SHP77 (cell line): ENCODE measurements around the gene ZNF322.
"Not testable (repeated sequence)": the region's sequence is repeated elsewhere in the genome, so short reads cannot be mapped to it uniquely, and the experiment has no call there.

Experiments used
- DNase-seq, 2 experiments: peaks; one replicate each; lab custom pipeline; 2025; lab: John Stamatoyannopoulos, UW

Gene ZNF322

GRCh38 chr6:26659042-26659999 lies at the start of gene ZNF322:
Gene ZNF322 (minus strand): TSS chr6:26659746. CDS start chr6:26638553, 21,193 bp downstream.
- peak; percentile 86 to 95 for DNase-seq

GRCh38 chr6:26705780-26706179 lies 46.2 kb upstream of the ZNF322 start:
- DNase-seq = not testable (repeated sequence)

- DNase-seq = not testable (repeated sequence)
These were observed 45.8 kb upstream of the ZNF322 start for GRCh38 chr6:26705352-26705751.

- not testable (repeated sequence) for DNase-seq
These were observed 41.6 kb upstream of the ZNF322 start for GRCh38 chr6:26701023-26701747.

GRCh38 chr6:26697496-26697895 lies 38.0 kb upstream of the ZNF322 start:
- not testable (repeated sequence) for DNase-seq

GRCh38 chr6:26689324-26689947 lies 29.9 kb upstream of the ZNF322 start:
- DNase-seq = not testable (repeated sequence)

GRCh38 chr6:26682435-26683042 lies 23.0 kb upstream of the ZNF322 start:
- not testable (repeated sequence) for DNase-seq

GRCh38 chr6:26673287-26673686 lies 13.7 kb upstream of the ZNF322 start:
- DNase-seq = not testable (repeated sequence)

GRCh38 chr6:26670558-26670957 lies 11.0 kb upstream of the ZNF322 start:
- DNase-seq = not testable (repeated sequence)

GRCh38 chr6:26670003-26670402 lies 10.5 kb upstream of the ZNF322 start:
- DNase-seq = not testable (repeated sequence)

- peak in 1 of 2 experiments; percentile 24 for DNase-seq
These were observed 435 bp upstream of the ZNF322 start for GRCh38 chr6:26660000-26660361.

GRCh38 chr6:26657256-26657655 lies 2.3 kb downstream of the ZNF322 start:
- DNase-seq = no peak

GRCh38 chr6:26653007-26653406 lies 6.5 kb downstream of the ZNF322 start:
- no peak for DNase-seq

- DNase-seq = no peak
These were observed 8.3 kb downstream of the ZNF322 start for GRCh38 chr6:26651133-26651781.

GRCh38 chr6:26646074-26646473 lies 13.5 kb downstream of the ZNF322 start:
- DNase-seq = no peak

- no peak for DNase-seq
These were observed 18.7 kb downstream of the ZNF322 start for GRCh38 chr6:26640806-26641205.

GRCh38 chr6:26629359-26629758 lies 30.2 kb downstream of the ZNF322 start:
- DNase-seq = no peak

GRCh38 chr6:26627843-26628242 lies 31.7 kb downstream of the ZNF322 start:
- DNase-seq = no peak

- DNase-seq = no peak
These were observed 35.0 kb downstream of the ZNF322 start for GRCh38 chr6:26624557-26624956.

GRCh38 chr6:26623339-26623859 lies 36.1 kb downstream of the ZNF322 start:
- no peak for DNase-seq
